Measurements from ENCODE around the gene RPS6KA6.

DNA sequence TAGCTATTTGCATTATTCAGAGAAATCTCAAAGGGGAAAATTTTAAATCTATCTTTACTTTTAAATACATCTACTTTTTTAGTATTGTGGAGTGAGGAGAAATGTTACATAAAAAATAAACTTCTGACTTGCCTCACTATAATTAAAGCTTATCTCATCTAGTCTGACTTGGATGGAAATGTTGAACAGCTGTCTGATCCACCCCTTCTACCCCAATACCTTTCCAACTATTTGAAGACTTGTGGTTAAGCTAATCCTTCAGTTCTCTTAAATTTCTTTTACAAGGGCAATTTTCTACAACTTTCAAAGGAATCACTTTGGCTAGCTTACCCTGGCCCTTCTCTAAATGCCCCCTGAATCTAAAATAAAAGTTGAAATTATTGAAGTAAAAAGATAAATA lies 17.3 kb upstream of the RPS6KA6 start:
- TF ChIP-seq, protein P1, sequence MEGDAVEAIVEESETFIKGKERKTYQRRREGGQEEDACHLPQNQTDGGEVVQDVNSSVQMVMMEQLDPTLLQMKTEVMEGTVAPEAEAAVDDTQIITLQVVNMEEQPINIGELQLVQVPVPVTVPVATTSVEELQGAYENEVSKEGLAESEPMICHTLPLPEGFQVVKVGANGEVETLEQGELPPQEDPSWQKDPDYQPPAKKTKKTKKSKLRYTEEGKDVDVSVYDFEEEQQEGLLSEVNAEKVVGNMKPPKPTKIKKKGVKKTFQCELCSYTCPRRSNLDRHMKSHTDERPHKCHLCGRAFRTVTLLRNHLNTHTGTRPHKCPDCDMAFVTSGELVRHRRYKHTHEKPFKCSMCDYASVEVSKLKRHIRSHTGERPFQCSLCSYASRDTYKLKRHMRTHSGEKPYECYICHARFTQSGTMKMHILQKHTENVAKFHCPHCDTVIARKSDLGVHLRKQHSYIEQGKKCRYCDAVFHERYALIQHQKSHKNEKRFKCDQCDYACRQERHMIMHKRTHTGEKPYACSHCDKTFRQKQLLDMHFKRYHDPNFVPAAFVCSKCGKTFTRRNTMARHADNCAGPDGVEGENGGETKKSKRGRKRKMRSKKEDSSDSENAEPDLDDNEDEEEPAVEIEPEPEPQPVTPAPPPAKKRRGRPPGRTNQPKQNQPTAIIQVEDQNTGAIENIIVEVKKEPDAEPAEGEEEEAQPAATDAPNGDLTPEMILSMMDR (IDR thresholded peaks at IDR 0.05; ENCODE audit: poor library complexity): no peak
- no peak for TF ChIP-seq EZH2phosphoT487 (IDR thresholded peaks at IDR 0.05; ENCODE audit: low read depth, severe bottlenecking, unreplicated experiment)

All from hepatocyte (in vitro differentiated cells).